Measurements from ENCODE around the gene FNBP1L.
A peak's percentile ranks its signal among the peaks of the same experiment; 100 is the strongest.

FNBP1L gene

DNA sequence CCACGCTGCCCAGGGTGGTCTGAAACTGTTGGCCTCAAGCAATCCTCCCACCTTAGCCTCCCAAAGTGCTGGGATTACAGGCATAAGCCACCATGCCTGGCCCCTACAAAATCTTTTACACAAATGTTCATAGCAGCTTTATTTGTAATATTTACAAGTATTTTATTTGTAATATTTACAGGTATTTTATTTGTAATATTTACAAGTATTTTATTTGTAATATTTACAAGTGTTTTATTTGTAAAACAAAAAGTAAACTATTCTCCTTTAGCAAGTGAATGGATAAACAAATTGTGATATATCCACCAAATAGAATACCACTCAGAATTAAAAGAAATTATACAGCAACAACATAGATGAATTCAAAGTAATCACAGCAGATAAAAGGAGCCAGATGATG lies 11.4 kb upstream of the FNBP1L start:
- TF ChIP-seq EZH2phosphoT487 (IDR thresholded peaks at IDR 0.05; ENCODE audit: low read length) (no peak), EZH2 (optimal IDR thresholded peaks at IDR 0.05; ENCODE audit: low read depth, low read length) (no peak)
- TF ChIP-seq, protein P1, sequence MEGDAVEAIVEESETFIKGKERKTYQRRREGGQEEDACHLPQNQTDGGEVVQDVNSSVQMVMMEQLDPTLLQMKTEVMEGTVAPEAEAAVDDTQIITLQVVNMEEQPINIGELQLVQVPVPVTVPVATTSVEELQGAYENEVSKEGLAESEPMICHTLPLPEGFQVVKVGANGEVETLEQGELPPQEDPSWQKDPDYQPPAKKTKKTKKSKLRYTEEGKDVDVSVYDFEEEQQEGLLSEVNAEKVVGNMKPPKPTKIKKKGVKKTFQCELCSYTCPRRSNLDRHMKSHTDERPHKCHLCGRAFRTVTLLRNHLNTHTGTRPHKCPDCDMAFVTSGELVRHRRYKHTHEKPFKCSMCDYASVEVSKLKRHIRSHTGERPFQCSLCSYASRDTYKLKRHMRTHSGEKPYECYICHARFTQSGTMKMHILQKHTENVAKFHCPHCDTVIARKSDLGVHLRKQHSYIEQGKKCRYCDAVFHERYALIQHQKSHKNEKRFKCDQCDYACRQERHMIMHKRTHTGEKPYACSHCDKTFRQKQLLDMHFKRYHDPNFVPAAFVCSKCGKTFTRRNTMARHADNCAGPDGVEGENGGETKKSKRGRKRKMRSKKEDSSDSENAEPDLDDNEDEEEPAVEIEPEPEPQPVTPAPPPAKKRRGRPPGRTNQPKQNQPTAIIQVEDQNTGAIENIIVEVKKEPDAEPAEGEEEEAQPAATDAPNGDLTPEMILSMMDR (IDR thresholded peaks at IDR 0.05; ENCODE audit: low read length), result no peak
- Histone ChIP-seq H3F3A (ENCODE audit: insufficient read depth, low read length) (no peaks in the 10 kb centered on the region), H3K27ac (ENCODE audit: low read length) (no peak overlapping the region), H2AFZ (ENCODE audit: low read length) (no peak overlapping the region), H3K79me2 (ENCODE audit: low read length) (no peaks in the 10 kb centered on the region), H3K4me3 (ENCODE audit: low read length) (no peak overlapping the region), H3K36me3 (replicated peaks; ENCODE audit: insufficient read depth, low read length) (no peaks in the 10 kb centered on the region), H3K9ac (ENCODE audit: low read length) (no peak overlapping the region), H3K9me3 (replicated peaks; ENCODE audit: insufficient read depth, low read length) (no peaks in the 10 kb centered on the region), H4K20me1 (ENCODE audit: insufficient read depth, low read length) (no peaks in the 10 kb centered on the region), H3K9me2 (replicated peaks; ENCODE audit: insufficient read depth, low read length) (no peaks in the 10 kb centered on the region), H3K27me3 (replicated peaks; ENCODE audit: insufficient read depth, low read length) (no peaks in the 10 kb centered on the region), H3K4me2 (ENCODE audit: low read depth, low read length) (no peak overlapping the region), H3K4me1 (ENCODE audit: low read length) (no peaks in the 10 kb centered on the region)
- no peak for DNase-seq

DNA sequence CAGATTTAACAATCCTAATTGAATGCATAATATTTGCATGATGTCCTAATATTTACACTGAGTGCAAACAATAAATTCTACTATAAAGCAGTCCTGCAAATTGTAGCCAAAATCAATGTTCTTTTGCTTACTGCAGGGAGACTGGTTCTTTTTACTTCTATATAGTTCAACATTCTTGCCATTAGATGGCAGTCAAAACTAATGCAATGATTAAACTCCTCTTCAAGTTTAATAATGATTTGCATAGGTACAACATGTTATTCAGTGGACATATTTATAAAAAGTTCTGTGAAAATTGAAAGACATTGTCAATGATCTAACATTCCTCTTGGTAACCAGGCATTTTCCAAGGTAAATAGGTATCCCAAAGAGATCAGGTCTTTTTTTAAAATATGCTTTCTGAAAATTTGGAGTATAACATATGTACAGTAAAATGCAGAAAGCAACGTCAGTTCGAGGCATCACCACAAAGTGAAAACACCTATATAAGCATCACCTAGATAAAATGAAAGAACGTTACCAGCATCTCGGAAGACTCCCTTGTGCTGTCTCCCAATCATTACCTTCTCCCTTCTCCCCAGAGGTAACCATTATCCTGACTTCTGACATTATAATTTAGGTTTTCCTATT lies 9.8 kb upstream of the FNBP1L start:
- no peaks in the 10 kb centered on the region for H4K20me1 ChIP-seq (ENCODE audit: insufficient read depth, low read length)
- H3K79me2 ChIP-seq (ENCODE audit: low read length), result no peaks in the 10 kb centered on the region
- no peak overlapping the region for H3K4me2 ChIP-seq (ENCODE audit: low read depth, low read length)
- TF ChIP-seq, protein P1 (IDR thresholded peaks at IDR 0.05; ENCODE audit: low read length), result peak; percentile 48
- TF ChIP-seq EZH2phosphoT487 (IDR thresholded peaks at IDR 0.05; ENCODE audit: low read length), result no peak
- no peaks in the 10 kb centered on the region for H3K9me3 ChIP-seq (replicated peaks; ENCODE audit: insufficient read depth, low read length)
- H3K4me3 ChIP-seq (ENCODE audit: low read length), result no peak overlapping the region
- no peaks in the 10 kb centered on the region for H3K36me3 ChIP-seq (replicated peaks; ENCODE audit: insufficient read depth, low read length)
- no peak overlapping the region for H3K27ac ChIP-seq (ENCODE audit: low read length)
- DNase-seq, result peak; percentile 31
- H3K9ac ChIP-seq (ENCODE audit: low read length), result no peak overlapping the region
- no peak overlapping the region for H2AFZ ChIP-seq (ENCODE audit: low read length)
- no peaks in the 10 kb centered on the region for H3K9me2 ChIP-seq (replicated peaks; ENCODE audit: insufficient read depth, low read length)
- no peaks in the 10 kb centered on the region for H3K4me1 ChIP-seq (ENCODE audit: low read length)
- H3K27me3 ChIP-seq (replicated peaks; ENCODE audit: insufficient read depth, low read length), result no peaks in the 10 kb centered on the region
- no peaks in the 10 kb centered on the region for H3F3A ChIP-seq (ENCODE audit: insufficient read depth, low read length)

GRCh38 chr1:93438716-93439115 lies 9.2 kb upstream of the FNBP1L start:
- no peak overlapping the region for H3K4me3 ChIP-seq (ENCODE audit: low read length)
- TF ChIP-seq EZH2phosphoT487 (IDR thresholded peaks at IDR 0.05; ENCODE audit: low read length) (no peak), EZH2 (optimal IDR thresholded peaks at IDR 0.05; ENCODE audit: low read depth, low read length) (no peak)
- TF ChIP-seq, protein P1 (IDR thresholded peaks at IDR 0.05; ENCODE audit: low read length), result no peak
- no peaks in the 10 kb centered on the region for H3F3A ChIP-seq (ENCODE audit: insufficient read depth, low read length)
- H3K4me2 ChIP-seq (ENCODE audit: low read depth, low read length), result no peak overlapping the region
- no peak for DNase-seq
- no peaks in the 10 kb centered on the region for H3K79me2 ChIP-seq (ENCODE audit: low read length)
- no peaks in the 10 kb centered on the region for H4K20me1 ChIP-seq (ENCODE audit: insufficient read depth, low read length)
- no peaks in the 10 kb centered on the region for H3K27me3 ChIP-seq (replicated peaks; ENCODE audit: insufficient read depth, low read length)
- no peaks in the 10 kb centered on the region for H3K36me3 ChIP-seq (replicated peaks; ENCODE audit: insufficient read depth, low read length)
- H3K9me2 ChIP-seq (replicated peaks; ENCODE audit: insufficient read depth, low read length), result no peaks in the 10 kb centered on the region
- no peaks in the 10 kb centered on the region for H3K9me3 ChIP-seq (replicated peaks; ENCODE audit: insufficient read depth, low read length)
- no peaks in the 10 kb centered on the region for H3K4me1 ChIP-seq (ENCODE audit: low read length)
- H2AFZ ChIP-seq (ENCODE audit: low read length), result no peak overlapping the region
- no peak overlapping the region for H3K27ac ChIP-seq (ENCODE audit: low read length)
- no peak overlapping the region for H3K9ac ChIP-seq (ENCODE audit: low read length)

Measured in MM.1S (cell line).